Gastroesophageal sphincter (tissue), 3 donors: ENCODE measurements around the gene DNAJC4.

Source experiments
- CTCF ChIP-seq, 4 experiments: fragments of 200-600 bp in 2 of 4; fragments of 450-650 bp in 2 of 4; sonication (generic) in 1 of 4; IDR thresholded peaks; one replicate each; pipeline ENCODE4 v1.5.1; 2017 to 2019; ENCODE audit warnings: antibody characterized with exemption in 4 of 4, mild to moderate bottlenecking in 2 of 4, moderate library complexity in 2 of 4
- EP300 ChIP-seq: sonication (generic); formaldehyde crosslinking; IDR thresholded peaks from one replicate; pipeline ENCODE4 v1.6.1; 2017; ENCODE audit warnings: antibody characterized with exemption, mild to moderate bottlenecking
- POLR2AphosphoS5 ChIP-seq: sonication (generic); formaldehyde crosslinking; IDR thresholded peaks from one replicate; pipeline ENCODE4 v1.6.1; 2017; ENCODE audit warnings: antibody characterized with exemption

GRCh38 chr11:64244107-64244506 lies 13.8 kb downstream of the DNAJC4 start:
- no peak for TF ChIP-seq POLR2AphosphoS5
- no peak for TF ChIP-seq EP300
- TF ChIP-seq CTCF (IDR thresholded peaks at IDR 0.05) = no peak
